WERI-Rb-1 (cell line): ENCODE measurements around the gene PIBF1.
"Not testable (repeated sequence)": the region's sequence is repeated elsewhere in the genome, so short reads cannot be mapped to it uniquely, and the experiment has no call there.

Source experiments
- DNase-seq: peaks from one replicate; pipeline ENCODE4 v3.0.0-alpha.2; 2020
- H3K27ac ChIP-seq: fragments of 250-450 bp; sonication (Bioruptor Pico); 2 replicates; pipeline ENCODE4 v1.5.1; 2020; ENCODE audit warnings: mild to moderate bottlenecking, moderate library complexity
- H3K27me3 ChIP-seq: fragments of 250-450 bp; sonication (Bioruptor Pico); 2 replicates; pipeline ENCODE4 v1.5.1; 2021; ENCODE audit warnings: mild to moderate bottlenecking, low read depth, moderate library complexity; ENCODE audit not compliant: insufficient read depth, severe bottlenecking
- H3K36me3 ChIP-seq: fragments of 250-450 bp; sonication (Bioruptor Pico); 2 replicates; pipeline ENCODE4 v1.5.1; 2020; ENCODE audit warnings: mild to moderate bottlenecking, moderate library complexity
- H3K4me3 ChIP-seq: 2 replicates; pipeline ENCODE4 v1.5.1; 2011; ENCODE audit warnings: low read depth, mild to moderate bottlenecking, control low read depth, low read length
- H3K9me3 ChIP-seq: fragments of 250-450 bp; sonication (Bioruptor Pico); 2 replicates; pipeline ENCODE4 v1.5.1; 2021; ENCODE audit warnings: mild to moderate bottlenecking, moderate library complexity; ENCODE audit not compliant: severe bottlenecking
- TF ChIP-seq, protein P1 (sequence below): IDR thresholded peaks from 2 replicates; pipeline ENCODE4 v1.5.1; 2011; ENCODE audit warnings: low read depth, mild to moderate bottlenecking, control low read depth, inconsistent platforms, low read length

Gene PIBF1

GRCh38 chr13:72805676-72806346 lies 23.9 kb downstream of the PIBF1 start:
- Histone ChIP-seq H3K27me3 (no peaks in the 10 kb centered on the region), H3K4me3 (no peak overlapping the region), H3K36me3 (peaks cover 13% of the 10 kb centered on the region), H3K9me3 (no peaks in the 10 kb centered on the region), H3K27ac (no peak overlapping the region)
- no peak for DNase-seq
- TF ChIP-seq, protein P1, sequence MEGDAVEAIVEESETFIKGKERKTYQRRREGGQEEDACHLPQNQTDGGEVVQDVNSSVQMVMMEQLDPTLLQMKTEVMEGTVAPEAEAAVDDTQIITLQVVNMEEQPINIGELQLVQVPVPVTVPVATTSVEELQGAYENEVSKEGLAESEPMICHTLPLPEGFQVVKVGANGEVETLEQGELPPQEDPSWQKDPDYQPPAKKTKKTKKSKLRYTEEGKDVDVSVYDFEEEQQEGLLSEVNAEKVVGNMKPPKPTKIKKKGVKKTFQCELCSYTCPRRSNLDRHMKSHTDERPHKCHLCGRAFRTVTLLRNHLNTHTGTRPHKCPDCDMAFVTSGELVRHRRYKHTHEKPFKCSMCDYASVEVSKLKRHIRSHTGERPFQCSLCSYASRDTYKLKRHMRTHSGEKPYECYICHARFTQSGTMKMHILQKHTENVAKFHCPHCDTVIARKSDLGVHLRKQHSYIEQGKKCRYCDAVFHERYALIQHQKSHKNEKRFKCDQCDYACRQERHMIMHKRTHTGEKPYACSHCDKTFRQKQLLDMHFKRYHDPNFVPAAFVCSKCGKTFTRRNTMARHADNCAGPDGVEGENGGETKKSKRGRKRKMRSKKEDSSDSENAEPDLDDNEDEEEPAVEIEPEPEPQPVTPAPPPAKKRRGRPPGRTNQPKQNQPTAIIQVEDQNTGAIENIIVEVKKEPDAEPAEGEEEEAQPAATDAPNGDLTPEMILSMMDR = no peak

DNA sequence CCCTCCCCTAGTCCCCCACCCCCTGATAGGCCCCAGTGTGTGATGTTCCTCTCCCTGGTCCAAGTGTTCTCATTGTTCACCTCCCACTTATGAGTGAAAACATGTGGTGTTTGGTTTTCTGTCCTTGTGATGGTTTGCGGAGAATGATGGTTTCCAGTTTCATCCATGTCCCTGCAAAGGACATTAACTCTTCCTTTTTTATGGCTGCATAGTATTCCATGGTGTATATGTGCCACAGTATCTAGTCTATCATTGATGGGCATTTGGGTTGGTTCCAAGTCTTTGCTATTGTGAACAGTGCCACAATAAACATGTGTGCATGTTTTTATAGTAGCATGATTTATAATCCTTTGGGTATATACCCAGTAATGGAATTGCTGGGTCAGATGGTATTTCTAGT lies 24.6 kb downstream of the PIBF1 start:
- not testable (repeated sequence) for H3K4me3 ChIP-seq, DNase-seq, H3K9me3 ChIP-seq, H3K27ac ChIP-seq, H3K27me3 ChIP-seq
- H3K36me3 ChIP-seq = peaks cover 11% of the 10 kb centered on the region

DNA sequence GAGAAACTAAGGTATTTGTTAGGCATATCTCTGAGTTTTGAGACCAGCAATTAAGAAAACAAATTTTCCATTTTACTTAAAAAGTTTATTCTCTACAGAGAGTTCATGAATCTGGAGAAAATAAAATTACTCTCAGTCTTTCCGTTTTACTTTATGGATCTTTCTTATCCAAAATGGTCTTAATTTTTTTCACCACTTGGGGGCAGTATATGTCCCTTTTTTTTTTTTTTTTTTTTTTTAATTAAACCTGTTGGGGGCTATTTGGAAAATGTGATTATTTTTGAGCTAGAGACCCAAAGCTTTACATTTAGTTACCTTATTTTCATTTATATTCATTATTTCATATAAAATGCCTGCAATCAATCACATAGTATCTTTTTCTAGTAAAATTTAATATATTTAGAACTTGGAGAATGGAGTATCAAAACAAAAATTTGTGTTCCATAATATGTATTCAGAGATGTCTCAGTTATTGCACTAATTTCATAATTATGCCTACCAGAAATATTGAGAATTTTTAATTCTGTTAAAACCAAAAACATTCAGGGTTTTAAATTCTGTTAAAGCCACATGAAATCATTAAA lies 27.1 kb downstream of the PIBF1 start:
- Histone ChIP-seq H3K27ac (no peak overlapping the region), H3K4me3 (no peak overlapping the region), H3K36me3 (peaks cover 10% of the 10 kb centered on the region), H3K27me3 (no peaks in the 10 kb centered on the region), H3K9me3 (no peaks in the 10 kb centered on the region)
- TF ChIP-seq, protein P1 = no peak
- no peak for DNase-seq

- Histone ChIP-seq H3K36me3 (peaks cover 7% of the 10 kb centered on the region), H3K27me3 (no peaks in the 10 kb centered on the region), H3K9me3 (no peaks in the 10 kb centered on the region), H3K27ac (no peak overlapping the region), H3K4me3 (no peak overlapping the region)
- TF ChIP-seq, protein P1 = no peak
- no peak for DNase-seq
These were observed 38.4 kb downstream of the PIBF1 start for GRCh38 chr13:72820156-72820897.

DNA sequence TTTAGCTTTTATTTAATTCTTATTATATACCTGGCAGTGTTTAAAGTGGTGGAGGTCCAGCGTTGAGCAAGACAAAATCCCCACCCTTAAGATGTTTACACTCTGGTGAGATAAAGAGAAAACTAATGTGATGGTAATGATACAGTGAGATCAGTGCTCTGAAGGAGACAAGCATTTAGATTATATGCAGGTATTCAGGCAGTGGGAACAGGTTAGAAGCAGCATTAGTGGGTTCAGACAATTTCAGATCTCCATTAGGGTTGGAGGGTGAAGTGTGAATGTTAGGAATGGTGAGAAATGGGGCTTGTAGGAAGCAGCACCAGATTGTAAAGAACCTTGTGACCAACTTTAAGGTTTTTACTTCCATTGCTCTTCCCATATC lies 39.0 kb downstream of the PIBF1 start:
- no peak for DNase-seq
- no peaks in the 10 kb centered on the region for H3K27me3 ChIP-seq
- H3K27ac ChIP-seq = no peak overlapping the region
- no peak overlapping the region for H3K4me3 ChIP-seq
- H3K9me3 ChIP-seq = no peaks in the 10 kb centered on the region
- peaks cover 7% of the 10 kb centered on the region for H3K36me3 ChIP-seq
- TF ChIP-seq, protein P1 = no peak

GRCh38 chr13:72823081-72823480 lies 41.1 kb downstream of the PIBF1 start:
- no peak for DNase-seq

More at GRCh38 chr13:72823081-72823480, 41.1 kb downstream of the PIBF1 start:
- H3K27me3 ChIP-seq = no peaks in the 10 kb centered on the region
- TF ChIP-seq, protein P1 = no peak
- H3K27ac ChIP-seq = no peak overlapping the region
- H3K9me3 ChIP-seq = no peaks in the 10 kb centered on the region
- no peak overlapping the region for H3K4me3 ChIP-seq
- H3K36me3 ChIP-seq = peaks cover 14% of the 10 kb centered on the region
